Endothelial cell of umbilical vein (primary cell): ENCODE measurements around the gene CTAGE9. TPM values are rescaled to one million over a fixed set of nuclear protein-coding genes. Genes with fewer than 3 reads are reported as not detected.

Source experiments
- BruUV-seq: library from RNA; stranded (reverse); fragments of 400-500 nt; replicated peaks from 2 replicates; lab custom pipeline; 2021; lab: Mats Ljungman, UMichigan
- CTCF ChIA-PET: fragments of 300-600, 350-600 bp; sonication (Branson Sonifier 250); formaldehyde crosslinking; loops from one replicate; lab custom pipeline; 2021; ENCODE audit warnings: antibody characterized with exemption, inconsistent platforms; lab: Charles Lee
- POLR2A ChIA-PET: fragments of 300-600, 350-600 bp; sonication (Branson Sonifier 250); formaldehyde crosslinking; loops from one replicate; lab custom pipeline; 2021; ENCODE audit warnings: antibody characterized with exemption, inconsistent platforms; lab: Charles Lee
- DNase-seq: peaks from one replicate; pipeline ENCODE4 v3.0.0-alpha.2; 2011; ENCODE audit warnings: low read depth, low spot score
- FAIRE-seq: peaks from 2 replicates; lab custom pipeline; 2011; peaks lifted over from hg19 to GRCh38; lab: Jason Lieb, UNC
- H2AFZ ChIP-seq: 2 replicates; pipeline ENCODE4 v1.6.0; 2012; ENCODE audit warnings: low read depth, low read length, control low read depth, inconsistent platforms
- H3K27ac ChIP-seq: 2 replicates; pipeline ENCODE4 v1.5.1; 2011; ENCODE audit warnings: low read depth, mild to moderate bottlenecking, control low read depth, low read length, moderate library complexity; ENCODE audit not compliant: insufficient read depth
- H3K27me3 ChIP-seq, 2 experiments: 2 replicates each; pipeline versions ENCODE4 v1.6.0 to v1.6.1; 2011; ENCODE audit warnings: low read length in 2 of 2, mixed read lengths in 1 of 2; ENCODE audit not compliant: control insufficient read depth in 2 of 2, insufficient read depth in 2 of 2
- H3K36me3 ChIP-seq, 2 experiments: 2 replicates in 1 of 2; 3 replicates in 1 of 2; pipeline ENCODE4 v1.5.1; 2011; ENCODE audit warnings: low read length in 2 of 2, mild to moderate bottlenecking in 1 of 2, moderate library complexity in 1 of 2; ENCODE audit not compliant: control insufficient read depth in 2 of 2, insufficient read depth in 2 of 2; ENCODE audit errors: extremely low read depth in 1 of 2
- H3K4me1 ChIP-seq: 3 replicates; pipeline ENCODE4 v1.5.1; 2011; ENCODE audit warnings: mild to moderate bottlenecking, low read length; ENCODE audit not compliant: control insufficient read depth, insufficient read depth; ENCODE audit errors: extremely low read depth
- H3K4me2 ChIP-seq: 2 replicates; pipeline ENCODE4 v1.6.1; 2011; ENCODE audit warnings: low read length, control low read depth, mixed read lengths; ENCODE audit not compliant: insufficient read depth
- H3K4me3 ChIP-seq, 3 experiments: fragments of 200-600 bp in 1 of 3; sonication (generic), shearing (Covaris generic) in 1 of 3; replicated peaks in 1 of 3; 2 replicates each; pipeline ENCODE4 v1.5.1; 2011 to 2016; ENCODE audit warnings: control low read depth in 3 of 3, low read length in 3 of 3, mild to moderate bottlenecking in 2 of 3, inconsistent platforms in 1 of 3, low read depth in 1 of 3, moderate library complexity in 1 of 3; ENCODE audit not compliant: insufficient read depth in 1 of 3
- H3K79me2 ChIP-seq: 2 replicates; pipeline ENCODE4 v1.6.0; 2012; ENCODE audit warnings: low read length, inconsistent platforms; ENCODE audit not compliant: control insufficient read depth, insufficient read depth
- H3K9ac ChIP-seq: replicated peaks from 2 replicates; pipeline ENCODE3; 2011; ENCODE audit warnings: low read length, control low read depth; ENCODE audit not compliant: insufficient read depth; ENCODE audit errors: extremely low read depth
- H3K9me1 ChIP-seq: replicated peaks from 3 replicates; pipeline ENCODE4 v1.6.0; 2011; ENCODE audit warnings: mild to moderate bottlenecking, low read length; ENCODE audit not compliant: control insufficient read depth, insufficient read depth; ENCODE audit errors: extremely low read depth
- H3K9me3 ChIP-seq: replicated peaks from 2 replicates; pipeline ENCODE4 v1.5.1; 2012; ENCODE audit warnings: low read length, inconsistent platforms; ENCODE audit not compliant: control insufficient read depth, insufficient read depth
- H4K20me1 ChIP-seq: replicated peaks from 2 replicates; pipeline ENCODE3; 2011; ENCODE audit warnings: mild to moderate bottlenecking, low read length; ENCODE audit not compliant: control insufficient read depth, insufficient read depth; ENCODE audit errors: extremely low read depth
- EZH2 ChIP-seq: IDR thresholded peaks from 2 replicates; pipeline ENCODE4 v1.6.1; 2012; ENCODE audit warnings: borderline replicate concordance, low read depth, mild to moderate bottlenecking, moderate library complexity, low read length, inconsistent platforms; ENCODE audit not compliant: severe bottlenecking
- FOS ChIP-seq: IDR thresholded peaks from 2 replicates; pipeline ENCODE4 v1.6.1; 2011; ENCODE audit warnings: mild to moderate bottlenecking, low read length, moderate library complexity, borderline replicate concordance; ENCODE audit not compliant: insufficient read depth
- GATA2 ChIP-seq: IDR thresholded peaks from 2 replicates; pipeline ENCODE4 v1.7.0; 2011; ENCODE audit warnings: low read depth, mild to moderate bottlenecking, moderate library complexity, mixed read lengths, low read length; ENCODE audit not compliant: insufficient read length, insufficient read depth
- JUN ChIP-seq: IDR thresholded peaks from 2 replicates; pipeline ENCODE4 v1.6.1; 2011; ENCODE audit warnings: borderline replicate concordance, low read depth; ENCODE audit not compliant: insufficient read length, insufficient read depth
- MYC ChIP-seq: IDR thresholded peaks from one replicate; pipeline ENCODE4 v1.6.1; 2011; ENCODE audit warnings: mild to moderate bottlenecking, low read depth, low read length
- POLR2A ChIP-seq: IDR thresholded peaks from 2 replicates; pipeline ENCODE4 v1.6.1; 2012; ENCODE audit warnings: low read depth, mild to moderate bottlenecking, control low read depth, low read length
- POLR2AphosphoS5 ChIP-seq: IDR thresholded peaks from 2 replicates; pipeline ENCODE4 v1.6.1; 2012; ENCODE audit warnings: low read depth, mild to moderate bottlenecking, control low read depth, low read length, moderate library complexity; ENCODE audit not compliant: insufficient read depth
- dilution Hi-C: fragments of 300-500 bp; cut with MboI; formaldehyde crosslinking; loops from one replicate; pipeline ENCODE4 v1.15.0; 2019; ENCODE audit warnings: low sequenced_read_pairs; ENCODE audit not compliant: extremely low pct_ligation_motif_present
- intact Hi-C: fragments of 100-400 bp; cut with micrococcal nuclease; formaldehyde crosslinking; loops from one replicate; pipeline ENCODE4 v1.10.0; 2022
- polyA plus RNA-seq, 4 experiments: library from polyadenylated mRNA; depleted of rRNA in 3 of 4; stranded (reverse) in 3 of 4; unstranded in 1 of 4; fragments of >200 nt; gene quantifications; 2 replicates each; pipeline versions ENCODE4 v1.2.1 to v1.2.3, GENCODE V29; 2011 to 2012; ENCODE audit warnings: missing spikeins in 1 of 4
- total RNA-seq: library from RNA; stranded (reverse); gene quantifications from 2 replicates; pipeline ENCODE4 v1.2.3, GENCODE V29; 2021
- TF ChIP-seq, protein P1 (sequence below): IDR thresholded peaks from 2 replicates; pipeline ENCODE4 v1.6.1; 2011; ENCODE audit not compliant: insufficient read depth, insufficient read length
- TF ChIP-seq, protein P2 (sequence below), 2 donors: IDR thresholded peaks; 1 replicate in 1 of 2; 2 replicates in 1 of 2; pipeline ENCODE4 v1.5.1; 2011; ENCODE audit warnings: low read length in 2 of 2, mild to moderate bottlenecking in 2 of 2, moderate library complexity in 2 of 2, control low read depth in 1 of 2, inconsistent platforms in 1 of 2, low read depth in 1 of 2; ENCODE audit not compliant: insufficient read depth in 1 of 2; ENCODE audit errors: extremely low read depth in 1 of 2

The CTAGE9 gene
- total and polyA plus RNA-seq, 2 donors (not counting 3 experiments of a cell fraction or from before 2014, with no cell fraction given): not detected

DNA sequence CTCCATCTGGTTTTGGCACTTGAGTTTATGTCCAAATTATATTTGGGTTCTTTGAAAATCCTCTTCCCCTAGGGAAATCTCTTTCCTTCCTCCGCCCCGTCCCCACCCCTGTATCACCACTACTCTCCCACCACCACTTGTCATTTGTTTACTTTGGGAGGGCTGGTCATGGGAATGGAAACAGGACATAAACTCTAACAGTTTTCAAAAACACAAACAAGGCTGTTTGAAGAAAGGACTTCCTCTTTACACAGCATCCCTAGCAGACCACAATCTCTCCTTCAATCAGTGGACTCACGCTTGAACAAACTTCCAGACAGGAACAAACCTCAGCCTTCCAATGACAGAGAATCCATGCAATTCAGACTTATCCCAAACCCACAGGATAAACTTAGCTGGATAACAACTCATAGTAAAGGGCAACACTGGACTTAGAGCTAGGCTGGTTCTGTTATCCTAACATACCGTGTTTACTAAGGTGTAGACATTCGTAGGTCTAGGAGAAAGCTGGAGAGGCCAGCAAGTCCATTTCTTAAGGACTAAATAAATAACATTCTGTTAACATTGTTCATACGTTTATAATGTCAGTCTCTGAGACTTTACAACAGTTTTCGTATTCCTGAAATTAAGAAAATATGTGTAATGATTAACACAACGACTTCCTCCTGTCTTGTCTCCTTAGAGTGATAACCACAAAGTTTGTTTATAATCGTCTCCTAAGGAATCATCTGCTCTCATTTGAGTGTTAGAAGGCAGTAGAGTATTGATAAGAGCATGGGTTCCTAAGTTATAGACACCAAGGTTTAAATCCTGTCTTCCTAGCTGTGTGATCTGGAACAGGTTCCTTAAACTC lies 44.1 kb upstream of the CTAGE9 start:
- FAIRE-seq (no peak), DNase-seq (no peak)
- H3K9me1 ChIP-seq: no peaks in the 10 kb centered on the region
- H3K27ac ChIP-seq: no peak overlapping the region
- no peak overlapping the region for H3K9ac ChIP-seq
- POLR2A ChIA-PET: no interaction called here
- intact Hi-C loops (no loop called here), dilution Hi-C loops (no loop called here)
- no peak overlapping the region for H3K4me2 ChIP-seq
- no peaks in the 10 kb centered on the region for H3K4me1 ChIP-seq
- H3K4me3 ChIP-seq: no peak overlapping the region
- no TSS peak for BruUV-seq
- CTCF ChIA-PET: interaction anchor here (0.8 kb wide), 1 partner anchor 12 kb away, joined by 3 read pairs; no protein-coding TSS in a partner anchor
- peak overlapping the region; percentile 25 for H2AFZ ChIP-seq
- no peaks in the 10 kb centered on the region for H4K20me1 ChIP-seq
- peaks cover 0 to 2% of the 10 kb centered on the region in 2 experiments for H3K27me3 ChIP-seq
- no peaks in the 10 kb centered on the region for H3K9me3 ChIP-seq
- H3K79me2 ChIP-seq: no peaks in the 10 kb centered on the region
- TF ChIP-seq MYC: no peak
- peak; percentile 10 for TF ChIP-seq GATA2
- TF ChIP-seq, protein P1, sequence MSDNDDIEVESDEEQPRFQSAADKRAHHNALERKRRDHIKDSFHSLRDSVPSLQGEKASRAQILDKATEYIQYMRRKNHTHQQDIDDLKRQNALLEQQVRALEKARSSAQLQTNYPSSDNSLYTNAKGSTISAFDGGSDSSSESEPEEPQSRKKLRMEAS: no peak
- TF ChIP-seq JUN: no peak
- no peaks in the 10 kb centered on the region for H3K36me3 ChIP-seq

DNA sequence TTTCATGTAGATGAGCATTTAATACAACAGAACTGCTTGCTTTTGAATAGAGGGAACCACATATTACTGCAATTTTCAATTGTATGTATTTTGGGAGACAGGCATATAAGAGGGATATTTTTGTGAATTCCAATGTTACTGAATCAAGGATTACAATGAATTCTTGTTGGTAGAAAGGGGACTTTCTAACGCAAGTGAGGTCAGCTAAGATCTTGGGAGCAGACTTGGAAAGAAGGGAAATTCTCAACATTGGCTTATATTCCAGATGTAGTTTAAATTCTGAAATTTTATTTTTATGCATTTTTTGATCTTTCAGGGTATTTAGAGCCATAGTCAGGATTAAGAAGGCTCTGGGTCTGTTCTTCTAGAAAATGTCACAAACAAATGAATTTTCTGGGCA lies 43.3 kb upstream of the CTAGE9 start:
- FAIRE-seq: no peak
- Histone ChIP-seq H3K4me1 (no peaks in the 10 kb centered on the region), H3K36me3 (no peaks in the 10 kb centered on the region), H3K9ac (no peak overlapping the region), H3K79me2 (no peaks in the 10 kb centered on the region), H3K9me1 (no peaks in the 10 kb centered on the region), H2AFZ (no peak overlapping the region), H3K9me3 (no peaks in the 10 kb centered on the region), H4K20me1 (no peaks in the 10 kb centered on the region), H3K27ac (no peak overlapping the region), H3K4me2 (no peak overlapping the region), H3K27me3 (peaks cover 0 to 2% of the 10 kb centered on the region in 2 experiments), H3K4me3 (no peak overlapping the region)
- BruUV-seq: no TSS peak
- dilution Hi-C loops: no loop called here
- no peak for DNase-seq
- POLR2A ChIA-PET: no interaction called here
- no peak for TF ChIP-seq POLR2A
- TF ChIP-seq FOS: no peak
- no peak for TF ChIP-seq POLR2AphosphoS5
- TF ChIP-seq, protein P2, sequence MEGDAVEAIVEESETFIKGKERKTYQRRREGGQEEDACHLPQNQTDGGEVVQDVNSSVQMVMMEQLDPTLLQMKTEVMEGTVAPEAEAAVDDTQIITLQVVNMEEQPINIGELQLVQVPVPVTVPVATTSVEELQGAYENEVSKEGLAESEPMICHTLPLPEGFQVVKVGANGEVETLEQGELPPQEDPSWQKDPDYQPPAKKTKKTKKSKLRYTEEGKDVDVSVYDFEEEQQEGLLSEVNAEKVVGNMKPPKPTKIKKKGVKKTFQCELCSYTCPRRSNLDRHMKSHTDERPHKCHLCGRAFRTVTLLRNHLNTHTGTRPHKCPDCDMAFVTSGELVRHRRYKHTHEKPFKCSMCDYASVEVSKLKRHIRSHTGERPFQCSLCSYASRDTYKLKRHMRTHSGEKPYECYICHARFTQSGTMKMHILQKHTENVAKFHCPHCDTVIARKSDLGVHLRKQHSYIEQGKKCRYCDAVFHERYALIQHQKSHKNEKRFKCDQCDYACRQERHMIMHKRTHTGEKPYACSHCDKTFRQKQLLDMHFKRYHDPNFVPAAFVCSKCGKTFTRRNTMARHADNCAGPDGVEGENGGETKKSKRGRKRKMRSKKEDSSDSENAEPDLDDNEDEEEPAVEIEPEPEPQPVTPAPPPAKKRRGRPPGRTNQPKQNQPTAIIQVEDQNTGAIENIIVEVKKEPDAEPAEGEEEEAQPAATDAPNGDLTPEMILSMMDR (IDR thresholded peaks at IDR 0.05; ENCODE audit: extremely low read depth in 1 of 2, insufficient read depth in 1 of 2, low read depth in 1 of 2, low read length in 2 of 2): no peak
- TF ChIP-seq MYC: no peak
- no peak for TF ChIP-seq GATA2
- TF ChIP-seq EZH2: no peak
- TF ChIP-seq, protein P1: no peak
- no peak for TF ChIP-seq JUN
- intact Hi-C loops: no loop called here
- CTCF ChIA-PET: no interaction called here
